Epithelial cell of esophagus (primary cell): ENCODE results near the gene RALGAPA1.

Experiments used
- DNase-seq: peaks from one replicate; pipeline ENCODE4 v3.0.0; 2010; ENCODE audit warnings: low read depth
- H3K4me3 ChIP-seq: 2 replicates; pipeline ENCODE4 v1.5.1; 2011; ENCODE audit warnings: mild to moderate bottlenecking, low read length, control low read depth
- TF ChIP-seq, protein P1 (sequence below): IDR thresholded peaks from 2 replicates; pipeline ENCODE4 v1.5.1; 2011; ENCODE audit warnings: low read depth, mild to moderate bottlenecking, low read length, control low read depth, inconsistent platforms; ENCODE audit not compliant: insufficient read depth; ENCODE audit errors: missing control alignments

RALGAPA1 gene

GRCh38 chr14:35754671-35755070, 54.4 kb downstream of the RALGAPA1 start:
- no peak overlapping the region for H3K4me3 ChIP-seq
- DNase-seq = no peak
- TF ChIP-seq, protein P1, sequence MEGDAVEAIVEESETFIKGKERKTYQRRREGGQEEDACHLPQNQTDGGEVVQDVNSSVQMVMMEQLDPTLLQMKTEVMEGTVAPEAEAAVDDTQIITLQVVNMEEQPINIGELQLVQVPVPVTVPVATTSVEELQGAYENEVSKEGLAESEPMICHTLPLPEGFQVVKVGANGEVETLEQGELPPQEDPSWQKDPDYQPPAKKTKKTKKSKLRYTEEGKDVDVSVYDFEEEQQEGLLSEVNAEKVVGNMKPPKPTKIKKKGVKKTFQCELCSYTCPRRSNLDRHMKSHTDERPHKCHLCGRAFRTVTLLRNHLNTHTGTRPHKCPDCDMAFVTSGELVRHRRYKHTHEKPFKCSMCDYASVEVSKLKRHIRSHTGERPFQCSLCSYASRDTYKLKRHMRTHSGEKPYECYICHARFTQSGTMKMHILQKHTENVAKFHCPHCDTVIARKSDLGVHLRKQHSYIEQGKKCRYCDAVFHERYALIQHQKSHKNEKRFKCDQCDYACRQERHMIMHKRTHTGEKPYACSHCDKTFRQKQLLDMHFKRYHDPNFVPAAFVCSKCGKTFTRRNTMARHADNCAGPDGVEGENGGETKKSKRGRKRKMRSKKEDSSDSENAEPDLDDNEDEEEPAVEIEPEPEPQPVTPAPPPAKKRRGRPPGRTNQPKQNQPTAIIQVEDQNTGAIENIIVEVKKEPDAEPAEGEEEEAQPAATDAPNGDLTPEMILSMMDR = no peak

DNA sequence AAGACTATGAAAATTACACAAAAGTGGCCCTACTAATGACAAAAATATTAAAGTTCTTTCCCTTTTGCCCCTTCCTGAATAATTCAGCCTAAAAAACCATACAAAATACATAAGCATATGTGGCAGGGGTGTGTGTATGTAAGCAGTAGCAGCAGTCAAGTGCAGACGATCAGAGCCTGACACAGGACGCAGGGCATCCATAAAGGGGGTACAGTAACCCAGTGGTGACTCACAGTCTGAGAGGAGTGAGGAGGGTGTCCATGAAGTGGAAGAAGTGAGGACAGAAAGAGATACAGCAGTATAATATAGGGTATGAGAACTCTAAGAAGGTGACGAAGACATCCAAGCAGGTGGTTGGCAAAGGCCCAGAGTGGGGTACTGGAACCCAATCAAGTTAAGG, 56.7 kb downstream of the RALGAPA1 start:
- DNase-seq = no peak

DNA sequence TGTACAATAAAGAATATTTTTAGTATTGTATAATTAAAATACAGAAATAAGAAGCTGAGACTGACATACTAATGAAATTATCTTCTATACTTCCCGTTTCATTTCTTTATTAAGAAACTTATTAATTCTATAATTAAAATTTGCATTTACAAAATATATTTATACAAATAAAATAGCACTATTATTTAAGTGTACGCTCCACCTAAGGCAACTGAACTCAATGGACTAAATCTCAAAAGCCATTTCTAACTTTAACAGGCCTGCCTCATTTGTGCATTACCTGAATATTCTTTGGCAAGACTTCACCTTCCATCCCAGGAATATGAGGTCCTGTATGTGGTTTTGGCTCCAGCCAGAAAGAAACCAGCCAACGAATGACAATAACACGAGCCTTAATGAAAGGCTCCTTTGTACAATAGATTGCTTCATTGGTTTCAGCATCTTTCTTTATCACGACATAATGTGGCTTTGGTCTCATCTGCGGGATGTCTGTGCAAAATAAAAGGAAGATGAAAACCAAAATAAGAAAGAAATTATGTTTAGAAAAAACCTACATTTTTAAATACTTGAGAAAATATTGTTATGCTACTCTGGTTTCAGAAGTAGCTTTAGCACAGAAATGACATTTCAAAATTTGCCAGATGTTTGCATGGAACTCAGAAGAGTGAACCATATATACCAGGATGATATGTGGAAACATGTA, 58.7 kb downstream of the RALGAPA1 start:
- H3K4me3 ChIP-seq = no peak overlapping the region
- no peak for DNase-seq
- TF ChIP-seq, protein P1 = no peak

More for the DNA sequence above, 56.7 kb downstream of the RALGAPA1 start:
- TF ChIP-seq, protein P1 = no peak
- no peak overlapping the region for H3K4me3 ChIP-seq

GRCh38 chr14:35747379-35747778, 61.7 kb downstream of the RALGAPA1 start:
- TF ChIP-seq, protein P1 = no peak
- no peak overlapping the region for H3K4me3 ChIP-seq
- no peak for DNase-seq

GRCh38 chr14:35742442-35742841, 66.7 kb downstream of the RALGAPA1 start:
- H3K4me3 ChIP-seq = no peak overlapping the region
- TF ChIP-seq, protein P1 = no peak
- DNase-seq = no peak

DNA sequence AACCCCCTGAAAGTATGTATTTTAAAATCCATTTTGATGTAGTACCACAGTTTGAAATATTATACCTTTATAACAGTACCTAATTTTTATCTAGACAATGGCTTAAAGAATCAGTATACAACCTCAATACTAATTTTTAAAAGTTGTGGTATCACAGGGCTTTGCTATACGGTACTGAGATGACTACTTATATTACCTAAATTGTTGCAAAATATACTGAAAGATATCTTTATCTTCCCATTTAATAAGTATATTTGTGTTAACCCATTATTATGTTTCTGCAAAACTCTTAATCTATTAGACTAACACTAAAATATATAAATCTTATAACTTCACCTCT, 67.1 kb downstream of the RALGAPA1 start:
- TF ChIP-seq, protein P1 = no peak
- H3K4me3 ChIP-seq = no peak overlapping the region
- DNase-seq = no peak
